SJCRH30 (cell line): ENCODE data around the gene GORASP2. TPM values are rescaled to one million over a fixed set of nuclear protein-coding genes. Genes with fewer than 3 reads are reported as not detected.

Experiments used
- DNase-seq, 2 experiments: peaks; one replicate each; pipeline ENCODE4 v3.0.0-alpha.2; 2015 to 2020
- H3K27ac ChIP-seq: fragments of 250-450 bp; sonication (Bioruptor Pico); 2 replicates; pipeline ENCODE4 v1.5.1; 2020; ENCODE audit warnings: mild to moderate bottlenecking, moderate library complexity
- H3K27me3 ChIP-seq: fragments of 250-450 bp; sonication (Bioruptor Pico); 2 replicates; pipeline ENCODE4 v1.5.1; 2020; ENCODE audit warnings: mild to moderate bottlenecking, moderate library complexity
- H3K36me3 ChIP-seq: fragments of 250-450 bp; sonication (Bioruptor Pico); 2 replicates; pipeline ENCODE4 v1.5.1; 2020; ENCODE audit warnings: mild to moderate bottlenecking, moderate library complexity
- H3K4me1 ChIP-seq: fragments of 250-450 bp; sonication (Bioruptor Pico); 2 replicates; pipeline ENCODE4 v1.5.1; 2020; ENCODE audit warnings: mild to moderate bottlenecking, moderate library complexity
- H3K4me3 ChIP-seq: fragments of 250-450 bp; sonication (Bioruptor Pico); 2 replicates; pipeline ENCODE4 v1.5.1; 2020; ENCODE audit warnings: mild to moderate bottlenecking, moderate library complexity
- H3K9me3 ChIP-seq: fragments of 250-450 bp; sonication (Bioruptor Pico); replicated peaks from 2 replicates; pipeline ENCODE4 v1.5.1; 2020; ENCODE audit warnings: mild to moderate bottlenecking, moderate library complexity
- total RNA-seq: library from RNA; depleted of rRNA; stranded (reverse); fragments of >200 nt; shearing (Covaris generic); gene quantifications from 2 replicates; pipeline ENCODE4 v1.2.3, GENCODE V29; 2014

Gene GORASP2
- total RNA-seq, 1 experiment from 2014 or later: 72.9 TPM

DNA sequence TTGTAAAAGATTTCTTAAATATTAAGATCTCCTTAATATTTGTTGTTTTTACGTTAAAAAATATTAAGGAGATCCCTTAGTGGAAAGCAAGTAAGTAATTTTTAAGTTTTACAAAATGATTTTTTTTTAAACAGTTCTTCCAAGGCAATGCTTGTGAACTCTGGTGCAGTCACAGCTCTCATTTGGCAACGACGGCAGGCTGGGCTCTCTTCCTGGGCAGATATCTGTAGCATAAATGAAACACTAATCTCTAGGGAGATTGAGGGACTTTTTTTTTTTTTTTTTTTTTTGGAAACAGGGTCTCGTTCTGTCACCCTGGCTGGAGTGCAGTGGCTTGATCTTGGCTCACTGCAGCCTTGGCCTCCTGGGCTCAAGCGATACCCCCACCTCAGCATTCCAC, 38.5 kb downstream of the GORASP2 start:
- DNase-seq: no peak
- Histone ChIP-seq H3K27ac (no peak overlapping the region), H3K27me3 (no peaks in the 10 kb centered on the region), H3K36me3 (peaks cover 43% of the 10 kb centered on the region), H3K4me3 (no peak overlapping the region), H3K9me3 (no peaks in the 10 kb centered on the region), H3K4me1 (peaks cover 2% of the 10 kb centered on the region; the same call in 1 of the 2 replicates)

DNA sequence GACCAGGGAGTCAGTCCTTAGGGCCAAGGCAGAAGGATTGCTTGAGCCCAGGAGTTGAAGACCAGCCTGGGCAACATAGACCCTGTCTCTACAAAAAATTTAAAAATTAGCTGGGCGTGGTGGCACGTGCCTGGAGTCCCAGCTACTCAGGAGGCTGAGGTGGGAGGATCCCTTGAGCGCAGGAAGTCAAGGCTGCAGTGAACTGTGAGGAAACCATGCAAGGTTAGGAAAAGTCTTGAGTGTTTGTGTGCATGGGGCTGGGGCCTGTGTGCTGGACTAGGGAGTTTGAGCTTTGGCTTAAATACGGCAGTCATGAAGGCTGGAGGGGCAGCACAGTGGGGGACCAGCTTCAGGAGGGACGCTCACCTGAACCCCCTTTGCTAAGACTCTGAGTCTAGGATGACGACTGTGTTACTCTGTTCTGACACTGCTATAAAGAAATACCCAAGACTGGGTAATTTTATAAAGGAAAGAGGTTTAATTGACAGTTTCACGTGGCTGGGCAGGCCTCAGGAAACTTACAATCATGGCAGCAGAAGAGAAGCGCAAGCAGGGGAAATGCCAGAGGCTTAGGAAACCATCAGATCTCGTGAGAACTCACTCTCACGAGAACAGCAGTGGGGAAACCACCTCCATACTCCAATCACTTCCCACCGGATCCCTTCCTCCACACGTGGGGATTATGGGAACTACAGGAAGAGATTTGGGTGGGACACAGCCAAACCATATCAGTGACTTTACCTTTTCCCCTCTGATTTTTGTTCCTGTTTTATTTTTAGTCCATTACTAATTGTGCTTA, 39.4 kb downstream of the GORASP2 start:
- Histone ChIP-seq H3K27ac (no peak overlapping the region), H3K27me3 (no peaks in the 10 kb centered on the region), H3K4me3 (no peak overlapping the region), H3K9me3 (no peaks in the 10 kb centered on the region), H3K36me3 (peaks cover 37% of the 10 kb centered on the region), H3K4me1 (peaks cover 6% of the 10 kb centered on the region; the same call in 1 of the 2 replicates)
- no peak for DNase-seq

DNA sequence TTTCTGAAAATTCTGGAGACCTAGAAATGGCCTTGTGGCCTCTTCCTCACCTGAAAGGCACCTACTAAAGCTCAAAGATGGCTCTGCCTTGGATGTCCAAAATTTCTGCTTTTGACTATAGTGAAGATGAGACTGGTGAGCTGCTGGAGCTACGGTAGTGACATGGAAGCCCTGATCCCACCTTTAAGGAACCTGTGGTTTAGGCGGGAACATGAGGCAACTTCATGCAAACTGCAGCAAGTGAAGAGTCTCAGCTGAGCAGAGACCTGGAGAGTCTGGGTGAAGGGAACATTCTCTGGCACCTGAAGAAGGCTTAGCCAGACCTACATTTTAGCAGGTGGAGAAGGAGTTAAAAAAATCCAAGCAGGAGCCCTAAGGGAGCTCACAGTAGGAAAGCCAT, 40.0 kb downstream of the GORASP2 start:
- Histone ChIP-seq H3K4me3 (no peak overlapping the region), H3K4me1 (peaks cover 6% of the 10 kb centered on the region; the same call in 1 of the 2 replicates), H3K27ac (no peak overlapping the region), H3K27me3 (no peaks in the 10 kb centered on the region), H3K36me3 (peaks cover 31% of the 10 kb centered on the region), H3K9me3 (no peaks in the 10 kb centered on the region)
- DNase-seq: no peak

DNA sequence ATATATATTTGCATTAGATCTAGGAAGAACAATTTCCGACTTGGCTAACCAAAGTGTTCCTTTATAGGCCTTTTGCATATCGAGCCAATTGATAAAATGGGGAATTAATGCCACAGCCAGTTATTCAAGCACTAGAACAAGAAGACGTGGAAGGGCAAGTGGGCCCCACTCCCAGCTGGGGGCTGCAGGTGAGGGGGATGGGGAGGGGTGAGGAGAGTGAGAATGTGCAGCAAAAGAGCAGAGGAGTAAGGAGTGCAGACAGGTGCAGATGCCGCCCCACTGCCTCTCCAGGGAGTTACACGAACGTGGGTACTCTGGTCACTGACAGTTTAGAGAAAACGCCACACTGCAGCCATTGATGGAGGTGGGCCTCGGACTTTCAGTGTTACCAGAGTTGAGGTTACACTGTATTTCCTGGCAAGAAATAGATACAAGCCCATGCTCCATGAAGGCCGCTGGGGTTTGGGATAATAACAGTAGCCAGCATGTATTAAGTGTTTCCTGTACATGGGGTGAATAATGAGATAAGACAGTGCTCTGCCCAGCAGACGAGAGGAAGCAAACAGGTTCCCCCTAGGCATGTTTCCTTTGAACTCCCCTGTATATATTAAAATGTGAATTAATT, 40.9 kb downstream of the GORASP2 start:
- Histone ChIP-seq H3K36me3 (peaks cover 25% of the 10 kb centered on the region), H3K4me1 (peaks cover 6% of the 10 kb centered on the region; the same call in 1 of the 2 replicates), H3K4me3 (no peak overlapping the region), H3K27ac (no peak overlapping the region), H3K27me3 (no peaks in the 10 kb centered on the region), H3K9me3 (no peaks in the 10 kb centered on the region)
- no peak for DNase-seq

DNA sequence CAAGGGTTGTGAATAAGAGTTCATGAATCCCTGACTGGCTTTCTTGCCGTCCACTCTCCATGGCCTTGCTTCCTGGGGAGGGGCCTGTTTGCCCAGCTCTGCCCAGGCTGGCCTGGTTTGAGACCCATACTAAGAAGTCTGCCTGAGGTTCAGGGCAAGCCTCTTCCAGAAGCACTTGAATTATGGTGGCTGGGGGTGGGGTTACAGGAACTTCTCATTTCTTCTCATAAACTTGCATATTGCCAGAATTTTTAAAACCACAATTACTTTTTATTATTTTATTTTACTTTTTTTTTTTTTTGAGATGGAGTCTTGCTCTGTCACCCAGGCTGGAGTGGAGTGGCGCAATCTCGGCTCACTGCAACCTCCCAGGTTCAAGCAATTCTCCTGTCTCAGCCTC, 42.0 kb downstream of the GORASP2 start:
- H3K27me3 ChIP-seq: no peaks in the 10 kb centered on the region
- peaks cover 14% of the 10 kb centered on the region for H3K36me3 ChIP-seq
- DNase-seq: no peak
- H3K27ac ChIP-seq: no peak overlapping the region
- H3K4me3 ChIP-seq: no peak overlapping the region
- no peaks in the 10 kb centered on the region for H3K9me3 ChIP-seq
- peaks cover 6% of the 10 kb centered on the region; the same call in 1 of the 2 replicates for H3K4me1 ChIP-seq

DNA sequence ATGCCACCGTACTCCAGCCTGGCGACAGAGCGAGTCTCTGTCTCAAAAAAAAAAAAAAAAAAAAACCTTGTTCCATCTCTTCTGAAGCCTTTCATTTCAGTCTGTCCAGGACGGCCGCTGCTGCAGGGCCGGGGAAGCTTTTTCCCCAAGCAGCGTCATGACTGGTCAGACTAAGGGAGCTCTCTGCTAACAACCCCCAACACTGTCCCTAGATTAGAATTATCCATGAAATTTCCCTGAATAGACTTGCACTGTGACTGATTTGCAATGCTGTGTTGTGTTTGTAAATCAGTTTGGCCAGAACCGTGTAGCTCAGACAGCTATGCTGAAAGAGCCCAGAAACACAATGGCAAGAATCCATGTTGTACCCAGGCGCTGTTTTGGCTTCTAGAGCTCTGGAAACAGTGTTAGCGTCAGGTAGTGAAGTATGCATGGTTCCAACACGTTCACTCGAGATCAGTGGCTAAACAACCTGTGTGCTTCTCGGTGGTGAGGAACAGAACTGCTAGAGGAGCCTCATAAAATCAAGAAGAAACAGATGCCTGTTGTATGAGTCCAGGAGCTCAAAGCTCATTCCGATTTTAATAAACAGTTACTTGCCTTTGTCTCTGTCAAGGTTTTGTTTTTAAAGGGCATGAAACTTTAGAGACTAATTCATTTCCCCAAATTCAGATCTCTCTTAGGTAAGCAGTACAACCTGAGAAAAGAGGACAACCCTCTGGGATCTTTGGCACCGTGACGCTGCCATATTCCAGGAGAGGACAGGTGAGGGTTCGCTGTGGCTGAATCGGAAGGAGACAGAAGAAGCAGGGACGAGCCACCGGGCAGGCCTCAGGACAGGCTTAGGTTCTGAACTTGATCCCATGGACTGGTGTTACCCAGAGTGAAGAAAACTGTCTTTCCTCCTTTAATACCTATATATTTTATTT, 43.5 kb downstream of the GORASP2 start:
- H3K9me3 ChIP-seq: no peaks in the 10 kb centered on the region
- H3K27ac ChIP-seq: no peak overlapping the region
- H3K4me3 ChIP-seq: peak overlapping the region; percentile 75
- H3K4me1 ChIP-seq: peaks cover 6% of the 10 kb centered on the region; the same call in 1 of the 2 replicates
- no peaks in the 10 kb centered on the region; the same call in 1 of the 2 replicates for H3K36me3 ChIP-seq
- DNase-seq: peak in 1 of 2 experiments; percentile 29
- no peaks in the 10 kb centered on the region for H3K27me3 ChIP-seq

DNA sequence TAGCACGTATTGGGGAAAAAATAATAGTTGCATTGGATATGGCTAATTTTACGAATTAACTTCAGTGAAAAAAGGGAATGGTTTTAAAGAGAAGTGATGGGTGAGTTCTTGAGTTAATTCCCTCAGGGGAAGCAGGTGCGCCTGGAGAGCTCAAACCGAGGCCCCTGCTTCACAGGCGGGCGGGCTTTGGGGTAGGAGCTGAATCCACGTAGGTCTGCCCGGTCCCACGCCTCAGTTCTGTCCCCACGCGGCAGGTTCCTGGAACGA, 44.1 kb downstream of the GORASP2 start:
- H3K27ac ChIP-seq: no peak overlapping the region
- no peaks in the 10 kb centered on the region for H3K27me3 ChIP-seq
- H3K9me3 ChIP-seq: no peaks in the 10 kb centered on the region
- no peak for DNase-seq
- peak overlapping the region; percentile 75 for H3K4me3 ChIP-seq
- H3K36me3 ChIP-seq: no peaks in the 10 kb centered on the region
- H3K4me1 ChIP-seq: peaks cover 6% of the 10 kb centered on the region; the same call in 1 of the 2 replicates

DNA sequence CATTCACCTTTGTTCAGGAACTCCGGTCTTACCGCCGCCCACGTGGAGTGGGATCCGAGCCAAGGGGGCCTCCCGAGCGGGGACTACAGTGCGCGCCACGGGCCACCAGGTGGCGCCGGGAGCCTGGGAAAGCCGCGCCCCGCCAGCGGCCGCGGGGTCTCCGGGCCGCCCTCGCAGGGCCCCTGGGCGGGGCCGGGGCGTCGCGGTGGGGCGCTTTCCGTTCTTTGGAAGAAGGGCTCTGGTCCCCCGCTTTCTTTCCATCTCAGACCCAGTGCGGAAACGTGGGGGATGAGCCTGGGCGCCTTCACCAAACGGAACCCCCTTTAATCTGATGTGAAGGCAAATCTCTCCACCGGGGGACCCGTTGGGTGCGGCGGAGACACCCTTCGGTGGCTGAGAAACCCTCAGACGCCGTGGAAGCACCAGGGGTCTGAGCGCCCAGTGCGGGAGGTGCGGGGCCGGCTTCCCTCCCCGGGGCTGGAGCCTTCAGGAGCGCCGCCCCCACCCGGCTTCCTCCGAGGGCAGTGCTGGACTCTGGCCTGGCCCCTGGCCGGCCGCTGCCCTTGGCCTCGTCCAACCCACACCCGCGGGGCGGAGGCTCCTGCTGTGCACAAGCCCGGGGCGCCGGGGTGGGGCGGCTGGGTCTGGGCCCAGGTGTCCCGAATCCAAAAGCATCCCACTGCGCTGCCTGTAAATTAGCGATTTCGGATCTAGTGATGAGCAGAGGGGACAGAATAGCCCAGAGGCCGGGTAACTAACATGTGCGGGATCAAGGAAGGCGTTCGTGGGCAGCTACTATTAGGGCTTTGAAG, 44.6 kb downstream of the GORASP2 start:
- DNase-seq: peak; percentile 79 to 88
- Histone ChIP-seq H3K27ac (peak overlapping the region; percentile 60), H3K9me3 (no peaks in the 10 kb centered on the region), H3K27me3 (no peaks in the 10 kb centered on the region), H3K36me3 (no peaks in the 10 kb centered on the region), H3K4me3 (peak overlapping the region; percentile 75), H3K4me1 (peaks cover 6% of the 10 kb centered on the region; the same call in 1 of the 2 replicates)

DNA sequence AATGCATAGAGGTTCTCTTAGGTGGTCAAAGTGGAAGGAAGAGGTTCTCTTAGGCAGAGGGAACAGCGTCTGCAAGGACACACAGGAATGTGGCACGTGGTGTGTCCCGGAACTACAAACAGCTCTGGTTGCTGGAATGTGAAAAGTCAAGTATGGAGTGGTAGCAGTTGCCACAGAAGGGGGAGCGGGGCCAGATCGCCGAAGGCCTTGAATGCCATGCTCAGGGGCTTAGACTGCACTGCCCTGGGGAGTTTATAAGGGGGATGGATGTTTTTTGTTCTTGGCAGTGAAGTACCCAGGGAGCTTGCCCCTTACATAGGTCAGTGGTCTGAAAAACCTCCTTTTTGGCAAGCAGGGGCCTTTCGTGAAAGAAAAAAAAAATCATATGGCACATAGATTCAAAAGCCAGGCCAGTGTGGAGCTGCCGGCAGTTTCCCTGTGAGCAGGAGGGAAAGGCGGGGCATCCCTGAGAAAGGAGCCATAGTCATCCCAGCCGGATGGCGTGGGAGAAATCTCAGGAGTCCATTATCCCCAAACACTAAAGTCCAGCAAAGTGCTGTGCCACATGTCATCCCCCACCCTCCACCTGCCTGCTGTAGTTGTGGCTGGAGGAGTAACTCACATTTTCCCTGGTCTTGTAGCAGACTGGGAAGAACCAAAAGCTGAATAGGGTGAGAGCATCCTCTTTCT, 45.4 kb downstream of the GORASP2 start:
- peak; percentile 26 to 48 for DNase-seq
- Histone ChIP-seq H3K36me3 (no peaks in the 10 kb centered on the region), H3K4me3 (peak overlapping the region; percentile 75), H3K27me3 (no peaks in the 10 kb centered on the region), H3K27ac (peak overlapping the region; percentile 60; the same call in 1 of the 2 replicates), H3K4me1 (peaks cover 6% of the 10 kb centered on the region; the same call in 1 of the 2 replicates), H3K9me3 (no peaks in the 10 kb centered on the region)

DNA sequence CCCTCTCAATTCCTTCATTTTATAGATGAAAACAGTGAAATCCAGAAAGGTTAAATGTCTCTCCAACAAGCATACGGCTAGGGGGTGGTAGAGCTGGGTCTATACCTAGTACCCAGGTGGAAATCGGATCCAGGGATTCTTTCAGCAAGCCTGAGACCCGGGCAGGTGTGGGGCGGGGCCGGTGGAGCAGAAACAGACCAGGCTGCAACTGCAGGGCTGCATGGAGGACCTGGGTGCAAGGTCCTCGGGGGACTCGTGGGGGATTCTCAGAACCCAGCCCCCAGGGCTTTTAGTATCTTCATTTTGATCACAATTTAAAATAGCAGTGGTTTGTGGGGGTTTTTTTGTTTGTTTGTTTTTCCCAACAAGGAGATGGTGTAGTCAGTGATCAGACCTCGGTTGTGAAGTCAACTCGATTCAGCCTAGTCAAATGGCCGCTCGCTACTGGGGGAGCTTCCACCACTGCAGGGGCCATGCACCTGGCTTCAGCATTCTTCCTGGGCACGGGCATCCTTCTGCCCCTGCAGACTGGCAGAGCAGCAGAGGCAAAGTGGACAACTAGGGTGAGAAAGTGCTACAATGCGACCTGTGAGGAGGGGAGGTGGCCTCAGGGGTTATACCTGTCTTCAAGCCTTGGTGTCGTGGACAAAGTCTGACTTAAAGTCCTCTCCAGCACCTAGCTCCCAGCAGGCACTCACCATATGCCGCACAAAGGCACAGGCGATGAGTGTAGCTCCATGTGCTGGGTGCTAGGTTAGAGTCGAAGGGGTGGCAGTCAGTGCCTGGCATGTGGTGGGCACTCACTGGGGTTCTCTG, 46.3 kb downstream of the GORASP2 start:
- no peaks in the 10 kb centered on the region for H3K36me3 ChIP-seq
- no peaks in the 10 kb centered on the region for H3K27me3 ChIP-seq
- H3K27ac ChIP-seq: no peak overlapping the region
- H3K4me1 ChIP-seq: peaks cover 6% of the 10 kb centered on the region; the same call in 1 of the 2 replicates
- H3K4me3 ChIP-seq: no peak overlapping the region
- no peaks in the 10 kb centered on the region for H3K9me3 ChIP-seq
- no peak for DNase-seq

DNA sequence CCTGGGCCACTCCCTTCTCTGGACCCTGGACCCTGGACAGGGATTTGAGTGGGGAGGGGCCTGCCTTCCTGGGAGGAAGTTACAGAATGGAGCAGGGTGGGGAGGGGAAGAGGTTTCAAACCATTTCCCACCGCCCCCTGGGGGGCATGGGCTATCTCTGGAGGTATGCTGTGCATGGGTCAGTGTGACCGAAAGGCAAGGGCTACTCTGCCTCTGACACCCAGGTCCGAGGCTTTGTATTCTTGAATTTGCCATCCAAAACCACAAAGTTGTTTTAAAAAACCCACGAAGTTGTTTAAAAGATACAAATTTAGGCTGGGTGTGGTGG, 46.9 kb downstream of the GORASP2 start:
- H3K27me3 ChIP-seq: no peaks in the 10 kb centered on the region
- H3K4me1 ChIP-seq: peaks cover 6% of the 10 kb centered on the region; the same call in 1 of the 2 replicates
- H3K9me3 ChIP-seq: no peaks in the 10 kb centered on the region
- H3K27ac ChIP-seq: no peak overlapping the region
- no peak for DNase-seq
- no peak overlapping the region for H3K4me3 ChIP-seq
- no peaks in the 10 kb centered on the region for H3K36me3 ChIP-seq

DNA sequence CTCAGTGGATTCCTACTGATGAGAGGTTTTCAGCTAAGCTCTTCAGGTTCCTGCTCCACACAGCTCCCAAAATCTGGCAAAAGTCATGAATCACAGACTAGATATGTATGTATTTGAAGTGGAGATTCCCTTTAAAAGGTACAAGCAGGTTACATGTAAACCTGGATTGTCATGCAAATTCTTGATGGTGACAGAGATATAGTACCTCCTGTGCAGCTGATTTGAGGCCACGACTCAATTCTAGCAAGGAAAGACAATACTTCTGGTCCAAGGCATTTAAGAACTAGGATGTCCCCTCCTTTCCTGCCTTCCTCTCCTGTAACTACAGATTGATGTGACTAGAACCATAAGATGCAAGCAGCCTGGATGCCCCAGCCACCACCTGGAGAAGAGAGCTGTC, 55.0 kb downstream of the GORASP2 start:
- no peak overlapping the region for H3K4me3 ChIP-seq

DNA sequence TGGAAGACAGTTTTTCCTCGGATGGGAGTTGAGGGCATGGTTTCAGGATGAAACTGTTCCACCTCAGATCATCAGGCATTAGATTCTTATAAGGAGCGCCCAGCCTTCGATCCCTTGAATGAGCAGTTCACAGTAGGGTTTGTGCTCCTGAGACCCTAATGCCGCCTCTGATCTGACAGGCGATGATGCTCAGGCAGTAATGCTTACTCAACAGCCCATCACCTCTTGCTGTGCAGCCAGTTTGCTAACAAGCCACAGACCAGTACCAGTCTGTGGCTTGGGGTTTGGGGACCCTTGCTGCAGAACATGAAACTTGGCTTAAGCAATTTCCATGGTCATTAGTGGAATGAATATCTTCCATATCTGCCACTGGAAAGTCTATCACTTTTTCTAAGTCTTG, 56.4 kb downstream of the GORASP2 start:
- Histone ChIP-seq H3K27me3 (no peaks in the 10 kb centered on the region), H3K27ac (no peak overlapping the region), H3K4me3 (no peak overlapping the region)

More for the DNA sequence above, 55.0 kb downstream of the GORASP2 start:
- no peaks in the 10 kb centered on the region for H3K4me1 ChIP-seq
- H3K27ac ChIP-seq: no peak overlapping the region
- no peak for DNase-seq
- H3K9me3 ChIP-seq: no peaks in the 10 kb centered on the region
- no peaks in the 10 kb centered on the region for H3K36me3 ChIP-seq
- H3K27me3 ChIP-seq: no peaks in the 10 kb centered on the region

More for the DNA sequence above, 56.4 kb downstream of the GORASP2 start:
- H3K4me1 ChIP-seq: no peaks in the 10 kb centered on the region
- H3K36me3 ChIP-seq: no peaks in the 10 kb centered on the region
- no peaks in the 10 kb centered on the region for H3K9me3 ChIP-seq
- no peak for DNase-seq
